Upper lobe of left lung (tissue), 4 donors: ENCODE data around the gene MYO15B.

Experiments used
- EP300 ChIP-seq, 4 donors: sonication (generic); formaldehyde crosslinking; IDR thresholded peaks; one replicate each; pipeline ENCODE4 v1.5.1; 2017; ENCODE audit warnings: antibody characterized with exemption in 4 of 4, control low read depth in 2 of 4
- TF ChIP-seq, protein P1 (sequence below), 6 experiments: fragments of 450-650 bp in 4 of 6; fragments of 200-600 bp in 2 of 6; sonication (generic) in 2 of 6; IDR thresholded peaks; one replicate each; pipeline ENCODE4 v1.5.1; 2016 to 2019; ENCODE audit warnings: antibody characterized with exemption in 6 of 6

GRCh38 chr17:75650874-75651273 lies 63.3 kb downstream of the MYO15B start:
- TF ChIP-seq, protein P1, sequence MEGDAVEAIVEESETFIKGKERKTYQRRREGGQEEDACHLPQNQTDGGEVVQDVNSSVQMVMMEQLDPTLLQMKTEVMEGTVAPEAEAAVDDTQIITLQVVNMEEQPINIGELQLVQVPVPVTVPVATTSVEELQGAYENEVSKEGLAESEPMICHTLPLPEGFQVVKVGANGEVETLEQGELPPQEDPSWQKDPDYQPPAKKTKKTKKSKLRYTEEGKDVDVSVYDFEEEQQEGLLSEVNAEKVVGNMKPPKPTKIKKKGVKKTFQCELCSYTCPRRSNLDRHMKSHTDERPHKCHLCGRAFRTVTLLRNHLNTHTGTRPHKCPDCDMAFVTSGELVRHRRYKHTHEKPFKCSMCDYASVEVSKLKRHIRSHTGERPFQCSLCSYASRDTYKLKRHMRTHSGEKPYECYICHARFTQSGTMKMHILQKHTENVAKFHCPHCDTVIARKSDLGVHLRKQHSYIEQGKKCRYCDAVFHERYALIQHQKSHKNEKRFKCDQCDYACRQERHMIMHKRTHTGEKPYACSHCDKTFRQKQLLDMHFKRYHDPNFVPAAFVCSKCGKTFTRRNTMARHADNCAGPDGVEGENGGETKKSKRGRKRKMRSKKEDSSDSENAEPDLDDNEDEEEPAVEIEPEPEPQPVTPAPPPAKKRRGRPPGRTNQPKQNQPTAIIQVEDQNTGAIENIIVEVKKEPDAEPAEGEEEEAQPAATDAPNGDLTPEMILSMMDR (IDR thresholded peaks at IDR 0.05), result no peak
- no peak for TF ChIP-seq EP300 (IDR thresholded peaks at IDR 0.05)
